Measurements from ENCODE around the gene JAKMIP2.

- TF ChIP-seq CTCF (IDR thresholded peaks at IDR 0.05), result no peak
- TF ChIP-seq POLR2A (IDR thresholded peaks at IDR 0.05), result no peak
Measured at GRCh38 chr5:147670815-147671214, 111.7 kb downstream of the JAKMIP2 start.

Measured in Peyer's patch (tissue), 4 donors.